PFSK-1 (cell line): Measurements from ENCODE around the gene DOCK4.

Source experiments
- POLR2AphosphoS5 ChIP-seq: IDR thresholded peaks from 2 replicates; pipeline ENCODE4 v1.6.1; 2012; ENCODE audit warnings: low read depth, mild to moderate bottlenecking, control low read depth, low read length, moderate library complexity
- REST ChIP-seq, 2 experiments: IDR thresholded peaks; 2 replicates each; pipeline versions ENCODE4 v1.6.1 to v1.8.0; 2011 to 2012; ENCODE audit warnings: low read depth in 2 of 2, low read length in 2 of 2, control low read depth in 1 of 2, inconsistent platforms in 1 of 2, mild to moderate bottlenecking in 1 of 2, moderate library complexity in 1 of 2; ENCODE audit not compliant: insufficient read depth in 1 of 2
- SIN3A ChIP-seq: IDR thresholded peaks from 2 replicates; pipeline ENCODE4 v1.6.1; 2012; ENCODE audit warnings: mild to moderate bottlenecking, low read length, moderate library complexity, borderline replicate concordance; ENCODE audit not compliant: insufficient read depth
- TAF1 ChIP-seq: IDR thresholded peaks from 2 replicates; pipeline ENCODE4 v1.6.1; 2012; ENCODE audit warnings: low read length, control low read depth, borderline replicate concordance; ENCODE audit not compliant: insufficient read depth

DNA sequence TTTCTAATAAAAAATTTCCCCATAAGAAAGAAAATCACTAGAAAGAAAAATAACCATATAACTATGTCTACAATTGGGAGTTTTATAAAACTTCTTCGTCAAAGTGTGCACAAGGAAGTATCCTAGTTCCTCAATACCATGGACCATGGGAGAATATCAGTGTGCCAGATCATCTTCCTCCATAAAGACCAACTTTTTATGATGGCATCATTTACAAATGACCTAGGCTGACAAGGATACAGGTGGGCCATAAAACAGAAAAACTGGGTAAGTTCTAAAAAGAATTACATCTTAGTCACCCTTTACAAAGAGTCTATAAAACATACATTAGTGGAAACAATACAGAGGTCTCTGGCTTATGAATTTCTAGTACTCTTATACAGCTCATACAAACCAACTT lies 303.2 kb downstream of the DOCK4 start:
- TF ChIP-seq POLR2AphosphoS5 (no peak), SIN3A (no peak), REST (IDR thresholded peaks at IDR 0.05; ENCODE audit: insufficient read depth in 1 of 2, low read depth in 2 of 2, low read length in 2 of 2) (no peak), TAF1 (no peak)
